Measurements from ENCODE around the gene ARHGAP35.
"Not testable (repeated sequence)": the region's sequence is repeated elsewhere in the genome, so short reads cannot be mapped to it uniquely, and the experiment has no call there.

ARHGAP35 gene

DNA sequence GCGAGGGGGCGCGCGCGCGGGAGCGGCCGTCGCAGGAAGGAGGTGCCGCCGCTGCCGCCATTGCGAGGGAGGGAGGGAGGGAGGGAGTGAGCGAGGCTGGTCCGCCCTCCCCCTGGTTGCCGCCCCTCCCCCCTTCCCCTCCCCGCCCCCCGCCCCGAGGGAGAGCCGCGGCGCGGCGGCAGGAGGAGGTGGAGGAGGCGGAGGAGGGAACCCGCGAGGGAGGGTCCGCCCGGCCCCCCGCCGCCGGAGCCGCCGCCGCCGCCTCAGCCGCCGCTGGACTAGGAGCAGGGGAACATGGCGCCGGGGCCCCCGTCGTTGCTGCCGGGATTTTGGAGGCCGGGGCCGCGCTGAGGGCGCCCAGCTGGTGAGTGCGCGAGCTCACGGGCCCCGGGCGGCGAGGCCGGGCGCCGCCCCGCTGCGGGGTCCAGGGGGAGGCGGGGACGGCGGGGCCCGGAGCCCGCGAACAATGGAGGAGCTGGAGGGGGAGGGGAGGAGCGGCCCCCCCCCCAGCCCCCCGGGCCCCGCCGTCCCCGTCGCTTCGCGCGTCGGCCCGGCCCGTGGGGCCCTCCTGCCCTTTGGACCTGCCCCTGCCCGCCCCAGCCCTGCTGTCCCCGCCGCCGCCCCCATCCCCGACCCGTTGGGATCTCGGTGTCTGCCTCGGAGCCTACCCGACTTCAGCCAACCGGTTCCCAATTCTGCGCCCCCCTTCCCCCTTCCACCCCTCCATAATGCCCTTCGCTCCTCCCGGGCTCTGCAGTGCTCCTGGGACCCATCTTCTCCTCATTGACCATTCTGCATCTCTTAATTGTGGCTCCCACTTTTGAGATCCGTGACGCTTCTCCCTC, at the start of gene ARHGAP35:
Gene ARHGAP35, plus strand, starts transcription at position 152 of the 845 bp plus-strand sequence. CDS start 57,679 bp downstream, outside the sequence.
- no peak for DNase-seq

DNA sequence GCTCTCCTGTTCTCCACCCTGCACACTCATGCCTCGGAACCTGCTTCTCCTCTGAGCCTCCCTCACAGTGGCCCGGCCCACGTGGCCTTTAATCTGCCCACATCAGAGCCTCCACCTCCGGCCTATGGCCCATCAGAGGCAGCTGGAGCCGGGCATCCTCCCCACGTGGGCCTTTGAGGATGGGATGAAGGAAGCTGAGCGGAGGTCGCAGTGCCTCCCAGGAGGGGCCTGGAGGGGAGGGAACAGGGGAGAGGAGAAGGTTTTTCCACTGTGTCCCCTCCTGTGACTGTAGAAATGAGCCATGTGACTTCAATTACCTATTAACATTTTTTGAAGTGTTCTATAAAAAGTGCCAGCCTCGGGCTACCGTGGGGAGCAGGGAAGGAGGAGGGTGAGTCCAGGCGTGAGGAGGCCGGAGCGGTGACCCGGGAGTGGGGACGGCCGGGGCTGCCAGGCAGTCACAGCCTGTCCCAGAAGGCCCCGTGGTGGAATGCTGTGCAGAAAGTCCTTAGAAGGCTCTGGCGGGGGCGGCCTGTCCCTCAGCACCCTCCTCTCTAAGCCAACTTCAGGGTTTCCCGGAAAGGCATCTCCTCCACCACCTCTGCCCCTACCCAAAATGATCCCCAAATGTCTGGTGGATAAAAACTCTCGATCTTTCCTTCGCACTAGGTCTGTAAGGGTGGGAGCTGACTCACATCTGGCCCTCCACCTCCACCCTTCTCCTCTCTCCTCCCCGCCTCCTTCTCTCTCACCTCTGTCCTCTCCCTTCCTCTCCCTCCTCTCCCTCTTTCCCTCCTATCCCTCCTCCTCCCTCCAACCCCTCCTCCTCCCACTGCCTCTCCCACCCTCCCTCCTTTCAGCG, 47.6 kb upstream of the ARHGAP35 start:
- no peak for DNase-seq

DNA sequence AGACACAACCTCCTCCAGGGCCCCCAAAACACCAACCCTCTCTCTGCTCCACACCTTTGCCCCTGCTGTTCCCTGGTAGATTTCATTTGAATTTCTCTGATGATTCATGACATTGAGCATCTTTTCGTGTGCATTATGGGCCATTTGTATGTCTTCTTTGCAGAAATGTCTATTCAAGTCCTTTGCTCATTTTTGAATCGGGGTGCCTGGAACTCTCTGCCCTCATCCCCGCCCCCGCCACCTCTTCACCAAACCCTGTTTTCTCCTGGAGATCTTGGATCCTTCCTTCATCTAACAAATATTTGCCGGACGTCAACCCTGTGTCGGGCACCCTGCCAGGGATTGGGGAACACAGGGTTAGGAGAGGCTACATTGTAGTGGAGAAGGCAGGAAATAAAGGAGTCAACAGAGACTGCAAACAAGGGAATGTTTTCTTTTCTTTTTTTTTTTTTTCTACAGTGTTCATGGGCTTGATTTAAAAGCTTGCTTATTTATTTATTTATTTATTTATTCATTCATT, 46.9 kb upstream of the ARHGAP35 start:
- DNase-seq = peak; percentile 57

DNA sequence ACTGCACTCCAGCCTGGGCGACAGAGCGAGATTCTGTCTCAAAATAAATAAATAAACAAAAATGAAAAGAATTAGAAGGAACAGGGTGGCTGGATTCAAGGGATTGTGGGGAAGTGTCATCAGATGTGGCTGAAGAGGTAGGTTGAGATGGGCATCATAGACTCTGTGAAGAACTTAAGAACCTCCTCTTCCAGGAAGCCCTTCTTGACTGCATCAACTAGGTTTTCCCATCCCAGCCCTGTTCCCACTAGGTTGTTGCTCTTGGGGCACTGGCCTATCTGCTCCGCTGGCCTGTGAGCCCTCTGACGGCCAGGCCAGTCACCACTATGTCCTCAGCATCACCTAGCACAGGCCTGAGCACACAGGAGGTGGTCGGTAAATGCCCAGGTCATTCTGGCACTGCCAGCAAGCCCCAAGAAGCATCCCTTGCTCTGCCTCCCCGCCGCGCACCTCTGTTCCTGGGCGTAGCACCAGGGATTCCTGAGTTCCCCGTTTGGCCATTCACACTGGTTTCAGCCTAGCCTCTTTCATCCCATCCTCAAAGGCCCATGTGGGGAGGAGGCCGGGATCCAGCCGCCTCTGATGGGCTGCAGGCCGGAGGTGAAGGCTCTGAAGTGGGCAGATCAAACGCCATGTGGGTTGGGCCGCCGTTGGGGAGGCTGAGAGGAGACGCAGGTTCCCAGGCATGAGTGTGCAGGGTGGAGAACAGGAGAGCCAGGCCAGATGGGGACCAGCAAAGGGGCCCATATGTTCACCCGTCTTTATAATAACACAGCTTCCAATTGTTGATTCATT, 44.8 kb upstream of the ARHGAP35 start:
- no peak for DNase-seq

DNA sequence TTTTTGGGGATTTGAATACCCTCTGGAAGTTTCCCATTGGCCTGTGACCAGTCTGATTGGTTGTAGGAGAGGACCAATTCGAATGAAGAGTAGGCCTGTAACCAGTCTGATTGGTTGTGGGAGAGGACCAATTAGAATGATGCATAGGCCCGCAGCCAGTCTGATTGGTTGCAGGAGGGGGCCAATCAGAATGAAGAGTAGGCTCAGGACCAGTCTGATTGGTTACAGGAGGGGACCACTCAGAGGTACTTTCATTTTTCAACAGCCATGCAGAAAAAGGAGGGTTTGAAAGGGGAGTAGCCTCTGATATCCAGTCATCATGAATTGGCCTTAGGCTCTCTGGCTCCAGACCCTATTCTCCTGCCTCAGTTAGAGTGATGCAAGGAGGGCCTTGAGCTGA, 42.0 kb upstream of the ARHGAP35 start:
- no peak for DNase-seq

DNA sequence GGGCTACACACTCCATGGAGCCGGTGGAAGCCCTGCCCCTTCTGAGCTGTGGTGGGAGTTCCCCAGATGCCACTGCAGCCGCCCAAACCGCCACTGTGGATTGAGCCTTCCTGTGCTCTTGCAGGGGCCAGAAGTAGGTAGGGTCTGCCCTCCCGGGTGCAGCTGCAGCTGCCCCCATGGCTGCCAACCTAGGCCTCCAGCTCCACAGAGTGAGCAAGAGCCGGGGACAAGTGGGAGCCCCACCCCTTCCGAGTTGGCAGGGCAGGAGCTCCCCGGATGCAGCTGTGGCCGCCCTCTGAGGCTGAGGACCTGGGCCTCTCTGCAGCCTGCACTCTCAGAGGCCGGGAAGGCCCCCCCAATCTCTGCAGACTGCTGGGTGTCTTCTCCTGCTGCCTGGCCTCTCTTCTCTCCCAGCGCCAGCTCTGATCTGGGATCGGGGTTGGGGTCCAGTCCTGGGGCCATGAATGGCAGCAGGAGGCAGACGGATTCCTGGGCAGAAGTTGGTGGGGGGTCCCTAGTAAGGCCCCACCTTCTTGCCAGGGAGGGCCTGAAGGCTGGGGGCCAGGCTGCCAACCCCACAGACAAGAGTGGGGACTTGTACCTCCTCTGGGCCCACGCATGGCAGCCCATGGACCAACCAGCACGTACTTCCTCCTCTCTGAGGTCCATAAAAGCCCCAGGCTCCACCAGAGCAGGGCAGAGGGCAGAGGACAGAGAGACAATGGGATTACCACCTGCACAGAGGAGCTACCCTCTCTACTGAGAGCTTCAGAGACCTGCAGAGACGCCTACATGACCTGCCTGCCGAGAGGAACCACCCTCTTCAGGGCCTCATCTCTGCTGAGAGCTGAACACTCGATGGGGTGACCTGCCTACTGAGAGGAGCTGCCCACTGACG, 39.0 kb upstream of the ARHGAP35 start:
- peak; percentile 51 for DNase-seq

DNA sequence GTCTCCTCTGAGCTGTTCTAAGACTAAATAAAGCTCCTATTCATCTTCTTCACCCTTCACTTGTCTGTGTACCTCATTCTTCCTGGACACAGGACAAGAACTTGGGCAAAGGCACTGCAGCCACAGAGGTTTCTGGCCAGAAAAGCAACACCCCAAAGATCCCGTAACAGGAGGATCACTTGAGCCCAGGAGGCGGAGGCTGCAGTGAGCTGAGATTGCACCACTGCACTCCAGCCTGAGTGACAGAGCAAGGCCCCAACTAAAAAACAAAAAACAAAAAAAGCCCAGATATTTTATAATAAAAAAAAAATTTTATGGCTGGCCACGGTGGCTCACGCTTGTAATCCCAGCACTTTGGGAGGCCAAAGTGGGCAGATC, 38.4 kb upstream of the ARHGAP35 start:
- not testable (repeated sequence) for DNase-seq

DNA sequence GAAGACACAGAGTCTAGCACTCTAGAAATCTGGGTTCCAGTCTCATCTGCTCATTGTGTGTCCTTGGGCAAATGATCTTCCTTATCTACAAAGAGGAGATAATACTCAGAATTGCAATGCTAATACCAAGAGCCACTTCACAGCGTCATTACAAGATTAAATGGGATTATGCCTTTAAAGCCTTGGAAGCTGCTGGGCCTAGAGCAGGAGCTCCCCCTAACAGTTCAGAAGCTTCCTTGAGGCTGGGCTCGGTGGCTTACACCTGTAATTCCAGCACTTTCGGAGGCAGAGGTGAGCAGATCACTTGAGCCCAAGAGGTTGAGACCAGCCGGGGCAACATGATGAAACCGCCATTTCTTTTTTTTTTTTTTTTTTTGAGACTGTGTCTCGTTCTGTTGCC, 37.7 kb upstream of the ARHGAP35 start:
- no peak for DNase-seq

DNA sequence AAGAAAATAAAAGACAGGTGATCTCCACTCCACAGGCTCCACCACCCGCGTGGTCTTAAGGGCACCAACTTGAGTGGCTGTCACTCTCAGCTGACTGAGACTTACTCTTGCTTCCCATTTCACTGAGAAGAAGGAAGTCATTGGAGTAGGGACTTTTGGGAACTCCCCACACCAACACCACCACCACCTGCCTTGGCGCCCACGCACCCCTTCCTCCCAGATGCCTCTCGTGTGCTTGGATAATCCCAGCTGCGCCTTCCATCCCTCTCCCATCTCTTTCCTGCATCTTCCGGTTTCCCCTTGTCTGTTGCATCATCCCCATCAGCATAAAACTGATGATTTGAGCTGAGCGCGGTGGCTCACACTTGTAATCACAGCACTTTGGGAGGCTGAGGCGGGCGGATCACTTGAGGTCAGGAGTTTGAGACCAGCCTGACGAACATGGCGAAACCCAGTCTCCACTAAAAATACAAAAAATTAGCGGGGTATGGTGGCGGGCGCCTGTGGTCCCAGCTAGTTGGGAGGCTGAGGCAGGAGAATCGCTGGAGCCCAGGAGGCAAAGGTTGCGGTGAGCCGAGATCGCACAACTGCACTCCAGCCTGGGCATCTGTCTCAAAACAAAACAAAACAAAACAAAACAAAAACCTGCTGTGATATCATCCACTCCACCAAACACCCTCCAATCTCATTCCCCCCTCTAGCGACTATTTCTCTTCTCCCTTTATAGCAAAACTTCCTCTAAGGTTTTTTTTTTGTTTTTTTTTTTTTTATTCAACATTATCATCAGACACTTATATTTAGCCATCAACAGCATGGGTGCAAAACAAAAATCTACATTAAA, 35.7 kb upstream of the ARHGAP35 start:
- no peak for DNase-seq

DNA sequence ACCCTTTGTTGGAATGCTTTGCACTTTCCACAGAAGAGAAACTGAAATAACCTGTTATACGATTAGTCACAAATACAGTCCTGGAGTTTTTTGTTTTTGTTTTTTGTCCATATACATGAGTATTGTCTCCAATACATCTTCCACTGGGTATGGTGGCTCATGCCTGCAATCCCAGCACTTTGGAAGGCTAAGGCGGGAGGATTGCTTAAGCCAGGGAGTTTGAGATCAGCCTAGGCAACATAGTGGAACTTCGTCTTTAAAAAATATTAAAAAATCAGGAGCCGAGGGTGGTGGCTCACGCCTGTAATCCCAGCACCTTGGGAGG, 35.1 kb upstream of the ARHGAP35 start:
- no peak for DNase-seq

DNA sequence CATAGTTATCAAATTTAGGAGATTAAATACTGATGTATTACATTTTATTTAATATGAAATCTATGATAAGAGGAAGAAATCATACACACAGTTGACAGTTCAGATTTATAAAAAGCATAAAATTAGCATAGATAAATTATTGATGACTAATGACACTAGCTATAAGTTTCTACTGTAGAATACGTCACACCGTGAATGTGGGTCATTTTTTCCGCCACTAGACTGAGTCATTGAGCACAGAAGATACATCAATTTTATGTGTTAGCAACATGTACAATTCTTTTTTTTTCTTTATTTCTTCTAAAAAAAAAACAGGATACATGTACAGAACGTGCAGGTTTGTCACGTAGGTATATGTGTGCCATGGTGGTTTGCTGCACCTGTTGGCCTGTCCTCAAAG, 32.3 kb upstream of the ARHGAP35 start:
- DNase-seq = no peak

DNA sequence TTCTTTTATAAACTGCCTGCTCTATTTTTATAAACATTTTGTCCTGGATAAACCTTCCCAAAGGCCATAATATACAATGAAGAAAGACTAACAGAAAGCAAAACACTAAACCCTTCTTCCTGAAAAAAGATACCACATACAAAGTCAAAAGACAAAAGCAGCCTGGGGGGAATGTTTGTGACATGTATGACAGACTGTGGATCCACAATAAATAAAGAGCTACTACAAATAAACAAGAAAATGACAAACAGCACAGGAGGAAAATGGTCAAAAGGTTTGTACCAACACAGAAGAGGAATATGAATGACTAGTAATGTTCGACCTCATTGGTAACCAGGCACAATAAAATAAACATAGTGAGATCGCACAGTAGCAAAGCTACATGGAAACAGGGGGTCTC, 29.9 kb upstream of the ARHGAP35 start:
- DNase-seq = no peak

DNA sequence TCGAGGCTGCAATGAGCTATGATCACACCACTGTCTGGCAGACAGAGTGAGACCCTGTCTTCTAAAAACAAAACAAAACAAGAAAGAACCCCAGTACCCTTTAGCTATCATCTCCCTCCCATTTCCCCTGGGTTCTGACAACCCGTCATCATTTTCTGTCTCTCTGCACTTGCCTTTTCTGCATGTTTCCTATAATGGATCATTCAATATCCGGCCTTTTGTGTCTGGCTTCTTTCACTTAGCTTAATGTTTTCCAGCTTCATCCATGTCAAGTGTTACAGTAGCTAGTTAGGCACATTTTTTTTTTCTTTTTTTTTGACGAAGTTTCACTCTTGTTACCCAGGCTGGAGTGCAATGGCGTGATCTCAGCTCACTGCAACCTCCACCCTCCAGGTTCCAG, 26.7 kb upstream of the ARHGAP35 start:
- DNase-seq = no peak

DNA sequence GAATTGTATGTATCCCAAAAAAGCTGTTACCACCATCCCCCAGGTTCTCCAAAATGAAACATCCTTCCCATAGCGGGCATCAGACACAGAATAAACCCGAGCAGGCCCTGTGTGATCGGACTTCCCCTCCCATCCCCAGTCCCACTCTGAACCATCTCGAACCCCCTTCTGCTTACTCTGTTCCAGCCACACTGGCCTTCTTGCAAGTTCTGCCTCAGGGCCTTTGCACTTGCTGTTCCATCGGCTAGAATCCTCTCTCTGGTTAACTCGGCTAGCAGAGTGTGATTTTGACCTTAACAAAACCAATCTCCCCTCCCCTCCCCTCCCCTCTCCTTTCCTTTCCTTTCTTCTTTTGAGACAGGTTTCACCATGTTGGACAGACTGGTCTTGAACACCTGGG, 25.8 kb upstream of the ARHGAP35 start:
- DNase-seq = no peak

DNA sequence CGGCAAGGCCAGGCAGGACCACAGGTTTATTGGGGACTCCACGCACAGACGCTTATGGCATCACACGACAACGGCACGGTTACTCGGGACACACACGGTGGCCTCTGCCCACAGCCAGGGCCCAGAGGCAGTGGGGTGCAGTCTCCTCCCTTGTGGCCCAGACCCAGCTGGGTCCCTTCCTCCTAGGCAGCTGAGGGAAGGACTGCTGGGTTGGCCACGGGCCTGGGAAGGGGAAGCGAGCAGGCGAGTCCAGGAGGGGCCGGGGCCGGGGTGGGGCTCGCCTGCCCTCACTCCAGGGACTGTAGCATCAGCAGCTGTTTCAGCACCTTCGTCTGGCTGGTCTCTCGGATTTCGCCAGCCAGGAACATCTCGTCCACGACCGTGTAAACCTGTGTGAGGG, 22.6 kb upstream of the ARHGAP35 start:
- DNase-seq = no peak

DNA sequence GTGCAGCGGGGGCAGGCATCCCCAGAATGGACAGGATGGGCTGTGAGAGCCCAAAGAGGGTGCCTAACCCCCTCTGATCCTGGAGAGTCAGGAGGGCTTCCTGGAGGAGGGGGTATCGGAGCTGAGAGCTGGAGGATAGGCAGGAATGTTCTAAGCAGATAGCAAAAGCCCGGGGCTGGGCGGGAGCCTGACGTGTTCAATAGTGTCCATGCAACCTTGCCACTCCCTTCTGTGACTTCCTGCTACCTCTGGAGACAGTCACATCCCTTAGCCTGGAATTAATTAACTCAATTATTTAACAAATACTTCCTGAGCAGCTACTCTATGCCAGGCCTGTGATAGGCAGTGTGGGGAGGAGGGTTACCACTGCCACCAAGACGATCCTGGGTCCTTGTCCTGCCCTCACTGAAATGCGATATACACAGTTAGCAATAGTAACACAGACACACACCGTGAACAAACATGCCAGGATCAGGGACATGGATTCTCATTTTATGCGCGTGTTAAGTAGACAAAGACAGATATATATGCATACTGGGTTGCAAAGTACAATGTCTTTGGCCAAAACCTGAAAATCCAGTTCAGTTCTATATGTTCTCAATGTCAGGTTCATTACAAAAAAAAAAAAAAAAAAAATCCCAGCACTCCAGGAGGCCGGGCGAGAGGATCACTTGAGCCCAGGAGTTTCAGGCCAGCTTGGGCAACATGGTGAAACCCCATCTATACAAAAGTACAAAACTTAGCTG, 20.9 kb upstream of the ARHGAP35 start:
- DNase-seq = no peak

DNA sequence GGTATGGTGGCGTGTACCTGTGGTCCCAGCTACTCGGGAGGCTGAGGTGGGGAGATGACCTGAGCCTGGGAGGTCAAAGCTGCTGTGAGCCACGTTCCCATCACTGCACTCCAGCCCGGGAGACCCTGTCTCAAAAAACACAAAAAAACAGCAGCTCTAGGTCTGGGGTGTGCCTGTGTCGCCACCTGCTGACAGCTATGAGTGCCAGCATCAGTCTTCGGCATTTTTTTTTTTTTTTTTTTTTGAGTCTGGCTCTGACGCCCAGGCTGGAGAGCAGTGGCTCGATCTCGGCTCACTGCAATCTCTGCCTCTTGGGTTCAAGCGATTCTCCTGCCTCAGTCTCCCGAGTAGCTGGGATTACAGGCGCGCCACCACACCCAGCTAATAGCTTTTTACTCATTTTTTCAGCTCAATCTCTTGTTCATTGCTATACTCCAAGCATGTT, 20.3 kb upstream of the ARHGAP35 start:
- DNase-seq = peak; percentile 69

DNA sequence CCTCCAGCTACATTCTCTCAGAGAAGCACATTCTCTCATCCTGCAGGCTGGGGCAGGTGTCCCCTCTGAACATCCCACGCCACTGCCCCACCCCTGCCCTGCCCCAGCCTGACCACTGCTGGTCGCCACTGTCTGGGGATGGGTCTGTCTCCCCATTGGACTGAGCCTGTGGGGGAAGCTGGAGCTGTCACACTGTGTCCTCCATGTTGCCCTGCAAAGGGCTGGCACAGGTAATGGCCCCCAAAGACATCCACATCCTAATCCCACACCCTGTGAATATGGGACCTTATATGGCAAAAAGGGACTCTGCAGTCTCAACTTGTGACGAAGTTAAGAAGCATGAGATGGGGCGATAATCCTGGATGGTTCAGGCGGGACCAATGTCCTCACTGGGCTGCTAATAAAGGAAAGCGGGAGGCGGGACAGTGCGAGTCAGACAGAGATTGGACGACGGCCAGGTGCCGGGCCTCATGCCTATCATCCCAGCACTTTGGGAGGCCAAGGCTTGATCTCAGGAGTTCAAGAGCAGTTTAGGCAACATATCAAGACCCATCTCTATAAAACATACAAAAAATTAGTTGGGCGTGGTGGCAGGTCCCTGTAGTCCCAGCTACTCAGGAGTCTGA, 19.2 kb upstream of the ARHGAP35 start:
- DNase-seq = no peak

DNA sequence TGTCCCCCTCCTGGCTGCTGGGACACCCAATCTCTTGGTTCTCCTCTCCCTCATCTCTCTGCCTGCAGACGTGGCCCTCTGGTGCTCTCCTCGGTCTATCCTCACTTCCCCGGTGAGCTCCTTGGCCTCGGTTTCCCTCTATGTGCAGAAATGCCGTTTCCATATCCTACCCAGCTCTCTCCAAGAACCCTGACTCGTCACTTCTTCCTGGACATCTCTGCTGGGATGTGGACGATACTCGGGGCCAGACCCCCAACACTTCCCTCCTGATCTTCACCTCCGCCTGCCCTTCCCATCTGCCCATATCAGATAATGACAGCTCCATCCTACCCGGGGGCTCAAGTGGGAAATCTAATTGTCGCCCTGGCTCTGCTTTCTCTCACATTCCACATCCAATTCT, 18.0 kb upstream of the ARHGAP35 start:
- no peak for DNase-seq

DNA sequence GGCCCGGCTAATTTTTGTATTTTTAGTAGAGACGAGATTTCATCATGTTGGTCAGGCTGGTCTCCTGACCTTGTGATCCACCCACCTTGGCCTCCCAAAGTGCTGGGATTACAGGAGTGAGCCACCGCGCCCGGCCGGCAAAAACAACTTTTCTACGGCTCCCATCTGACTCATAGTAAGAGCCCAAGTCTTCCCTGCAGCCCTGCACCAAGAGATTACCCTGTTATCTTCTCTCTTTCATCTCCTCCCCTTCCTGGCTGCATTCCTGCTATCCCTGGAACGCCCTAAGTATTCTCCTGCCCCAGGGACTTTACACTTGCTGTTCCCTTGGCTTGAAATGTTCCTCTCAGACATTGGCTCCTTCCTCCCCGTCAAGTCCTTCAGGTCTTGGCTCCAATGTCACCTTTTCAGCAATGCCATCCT, 16.7 kb upstream of the ARHGAP35 start:
- no peak for DNase-seq
